ENCODE data around the gene CDC14A. TPM values are rescaled to one million over a fixed set of nuclear protein-coding genes. Genes with fewer than 3 reads are reported as not detected.

The CDC14A gene
- total RNA-seq, 1 experiment from 2014 or later: 6.8 TPM

DNA sequence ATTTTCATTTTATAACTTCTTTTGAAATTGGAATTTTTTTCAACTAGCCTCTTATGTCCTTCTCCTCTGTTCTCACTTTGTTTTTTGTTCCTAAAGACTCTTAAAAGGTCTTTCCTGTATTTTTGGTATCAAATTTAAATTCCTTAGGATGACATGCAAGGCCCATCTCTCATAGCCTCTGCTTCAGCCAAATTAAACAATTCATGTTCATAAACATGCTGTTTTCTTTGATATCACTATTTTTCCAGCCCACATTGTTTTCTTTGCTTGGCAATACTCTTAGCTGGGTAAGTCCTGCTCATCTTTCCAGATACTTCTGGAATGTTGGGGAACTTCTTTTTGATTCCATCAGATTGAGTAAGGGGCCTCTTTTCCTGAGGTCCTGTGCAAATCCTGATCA is 129.9 kb downstream of the CDC14A start:
- ChIA-PET CTCF (no interaction called here), POLR2A (ENCODE audit: low non-redundant PET) (no interaction called here)
- H3K9me3 ChIP-seq (ENCODE audit: low read depth, low read length, poor library complexity, severe bottlenecking): no peaks in the 10 kb centered on the region
- no peak overlapping the region for H3K27ac ChIP-seq (ENCODE audit: low read depth, low read length, poor library complexity, severe bottlenecking)
- intact Hi-C loops (cut with micrococcal nuclease; ENCODE audit: unreplicated experiment): no loop called here
- DNase-seq (ENCODE audit: low spot score): no peak
- TF ChIP-seq EZH2 (IDR thresholded peaks at IDR 0.05; ENCODE audit: borderline replicate concordance, low read depth, low read length, poor library complexity, severe bottlenecking) (no peak), CTCF (conservative IDR thresholded peaks at IDR 0.05; ENCODE audit: low read depth, low read length) (no peak)
- H3K4me1 ChIP-seq (ENCODE audit: insufficient read depth, low read length, poor library complexity, severe bottlenecking): peaks cover 5% of the 10 kb centered on the region
- BruUV-seq (replicated peaks): no TSS peak
- H3K4me3 ChIP-seq (ENCODE audit: low read depth, low read length, poor library complexity, severe bottlenecking): no peak overlapping the region
- H3K36me3 ChIP-seq (ENCODE audit: insufficient read depth, low read length, poor library complexity, severe bottlenecking): peaks cover 4% of the 10 kb centered on the region
- no peaks in the 10 kb centered on the region for H3K27me3 ChIP-seq (replicated peaks; ENCODE audit: insufficient read depth, low read depth, low read length, poor library complexity)

DNA sequence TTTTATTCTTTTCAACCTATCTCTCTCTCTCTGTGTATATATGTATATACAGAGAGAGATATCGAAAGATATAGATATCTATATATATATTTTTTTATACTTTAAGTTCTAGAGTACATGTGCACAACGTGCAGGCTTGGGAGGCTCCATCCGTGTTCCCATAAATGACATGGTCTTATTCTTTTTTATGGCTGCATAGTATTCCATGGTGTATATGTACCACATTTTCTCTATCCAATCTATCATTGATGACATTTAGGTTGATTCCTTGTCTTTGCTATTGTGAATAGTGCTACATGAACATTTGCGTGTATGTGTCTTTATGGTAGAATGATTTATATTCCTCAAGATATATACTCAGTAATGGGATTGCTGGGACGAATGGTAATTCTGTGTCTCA is 130.4 kb downstream of the CDC14A start:
- peaks cover 4% of the 10 kb centered on the region for H3K36me3 ChIP-seq (ENCODE audit: insufficient read depth, low read length, poor library complexity, severe bottlenecking)
- CTCF ChIA-PET: no interaction called here
- POLR2A ChIA-PET (ENCODE audit: low non-redundant PET): no interaction called here

GRCh38 chr1:100483230-100483629 is 130.9 kb downstream of the CDC14A start:
- intact Hi-C loops (cut with micrococcal nuclease; ENCODE audit: unreplicated experiment): no loop called here
- Histone ChIP-seq H3K27ac (ENCODE audit: low read depth, low read length, poor library complexity, severe bottlenecking) (no peak overlapping the region), H3K9me3 (ENCODE audit: low read depth, low read length, poor library complexity, severe bottlenecking) (no peaks in the 10 kb centered on the region), H3K27me3 (replicated peaks; ENCODE audit: insufficient read depth, low read depth, low read length, poor library complexity) (no peaks in the 10 kb centered on the region), H3K4me1 (ENCODE audit: insufficient read depth, low read length, poor library complexity, severe bottlenecking) (peaks cover 5% of the 10 kb centered on the region), H3K4me3 (ENCODE audit: low read depth, low read length, poor library complexity, severe bottlenecking) (no peak overlapping the region), H3K36me3 (ENCODE audit: insufficient read depth, low read length, poor library complexity, severe bottlenecking) (peaks cover 4% of the 10 kb centered on the region)
- POLR2A ChIA-PET (ENCODE audit: low non-redundant PET): no interaction called here
- CTCF ChIA-PET: no interaction called here
- DNase-seq (ENCODE audit: low spot score): no peak
- no TSS peak for BruUV-seq (replicated peaks)
- TF ChIP-seq CTCF (conservative IDR thresholded peaks at IDR 0.05; ENCODE audit: low read depth, low read length) (no peak), EZH2 (IDR thresholded peaks at IDR 0.05; ENCODE audit: borderline replicate concordance, low read depth, low read length, poor library complexity, severe bottlenecking) (no peak)

More for the DNA sequence above, 130.4 kb downstream of the CDC14A start:
- TF ChIP-seq CTCF (conservative IDR thresholded peaks at IDR 0.05; ENCODE audit: low read depth, low read length) (no peak), EZH2 (IDR thresholded peaks at IDR 0.05; ENCODE audit: borderline replicate concordance, low read depth, low read length, poor library complexity, severe bottlenecking) (no peak)
- no peak overlapping the region for H3K4me3 ChIP-seq (ENCODE audit: low read depth, low read length, poor library complexity, severe bottlenecking)
- no TSS peak for BruUV-seq (replicated peaks)
- H3K27ac ChIP-seq (ENCODE audit: low read depth, low read length, poor library complexity, severe bottlenecking): no peak overlapping the region
- H3K27me3 ChIP-seq (replicated peaks; ENCODE audit: insufficient read depth, low read depth, low read length, poor library complexity): no peaks in the 10 kb centered on the region
- H3K9me3 ChIP-seq (ENCODE audit: low read depth, low read length, poor library complexity, severe bottlenecking): no peaks in the 10 kb centered on the region
- H3K4me1 ChIP-seq (ENCODE audit: insufficient read depth, low read length, poor library complexity, severe bottlenecking): peaks cover 5% of the 10 kb centered on the region
- intact Hi-C loops (cut with micrococcal nuclease; ENCODE audit: unreplicated experiment): no loop called here
- no peak for DNase-seq (ENCODE audit: low spot score)
